ENCODE results near the gene NUDT3.
"Not testable (repeated sequence)": the region's sequence is repeated elsewhere in the genome, so short reads cannot be mapped to it uniquely, and the experiment has no call there.

Gene NUDT3

GRCh38 chr6:34248198-34248726 lies 144.2 kb downstream of the NUDT3 start:
- no peak for DNase-seq

DNA sequence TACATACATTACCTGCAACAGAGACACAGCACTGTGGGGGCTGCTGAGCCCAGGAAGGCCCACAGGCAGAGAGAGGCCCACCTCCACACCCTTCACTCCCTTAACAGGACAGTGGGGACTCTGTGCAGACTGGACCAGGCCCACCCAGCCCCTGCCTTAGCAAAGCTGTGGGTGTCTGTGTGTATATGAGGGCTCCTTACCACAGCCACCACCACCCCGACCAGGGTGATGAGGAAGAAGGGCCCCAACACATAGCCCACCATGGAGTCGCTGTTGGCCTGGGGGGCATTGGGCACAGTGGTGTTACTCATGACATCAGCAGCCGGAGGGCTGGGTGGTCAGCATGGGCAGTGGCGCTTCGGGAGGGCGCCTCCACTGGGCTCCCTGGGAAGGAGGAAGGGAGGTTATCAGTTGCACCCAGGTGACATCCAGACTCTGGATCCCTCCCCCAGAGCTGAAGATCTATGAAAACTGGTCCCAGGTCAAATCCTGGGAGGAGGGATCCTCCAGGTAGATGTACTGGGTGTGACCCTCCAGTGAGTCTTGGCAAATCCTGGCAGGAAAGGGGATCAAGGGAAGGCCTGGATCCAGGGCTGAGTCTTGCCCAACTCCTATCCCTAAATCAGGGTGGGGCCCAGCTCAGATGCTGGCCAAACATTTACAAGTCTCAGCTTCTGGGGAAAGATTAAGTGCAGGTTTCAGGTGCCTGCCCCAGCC lies 144.8 kb downstream of the NUDT3 start:
- DNase-seq: no peak

DNA sequence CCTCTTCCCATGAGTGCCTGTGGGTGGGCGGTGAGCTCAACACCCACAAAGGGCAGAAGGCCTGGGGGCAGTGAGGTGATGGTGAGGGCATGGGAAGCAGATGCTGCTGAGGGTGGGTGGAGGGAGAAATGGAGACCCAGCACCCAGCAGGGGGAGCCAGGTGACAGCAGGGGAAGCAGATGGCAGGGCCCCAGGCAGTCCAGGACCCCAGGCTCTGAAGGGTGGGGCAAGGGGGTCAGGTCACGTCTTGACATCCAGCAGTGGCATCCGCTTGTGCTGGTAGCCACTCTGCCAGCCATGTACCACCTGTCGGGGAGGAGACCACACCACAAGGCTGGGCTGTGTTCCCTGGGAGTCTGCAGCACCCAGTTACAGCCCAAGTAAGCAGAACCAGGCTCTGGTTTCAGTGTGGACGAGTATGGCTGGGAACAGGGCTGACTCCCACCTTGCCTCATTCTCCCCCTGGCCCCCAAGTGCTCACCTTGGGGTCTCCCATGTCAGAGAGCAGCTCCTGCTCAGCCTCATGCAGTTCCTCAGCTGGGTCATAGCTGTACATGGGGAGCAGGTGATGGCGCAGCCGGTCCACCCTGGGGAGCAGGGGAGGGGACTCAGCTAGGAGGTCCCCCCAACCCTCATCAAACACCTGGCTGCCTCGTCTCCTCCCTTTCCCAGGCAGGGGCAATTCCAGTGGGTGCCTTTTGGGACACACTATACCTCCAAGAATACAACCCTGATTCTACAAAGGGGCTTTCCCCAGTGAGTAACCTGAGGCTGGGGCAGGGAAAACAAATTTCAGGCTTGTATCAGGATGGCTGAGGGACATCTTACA lies 145.7 kb downstream of the NUDT3 start:
- DNase-seq: peak; percentile 35

DNA sequence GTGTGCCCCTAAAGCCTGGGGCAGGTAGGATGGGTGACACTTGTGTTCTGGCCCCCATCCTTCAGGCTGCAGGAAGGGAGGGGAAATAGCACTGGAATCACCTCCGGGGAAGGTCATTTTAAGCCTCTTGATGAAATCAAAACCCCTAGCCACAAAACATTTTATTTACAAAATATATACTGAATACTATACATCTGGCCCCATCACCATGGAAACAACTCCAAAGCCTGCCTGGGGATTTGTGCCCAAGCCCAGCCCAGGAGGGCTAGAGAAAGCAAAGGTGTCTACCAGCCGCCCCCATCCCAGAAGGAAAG lies 146.3 kb downstream of the NUDT3 start:
- DNase-seq: no peak

DNA sequence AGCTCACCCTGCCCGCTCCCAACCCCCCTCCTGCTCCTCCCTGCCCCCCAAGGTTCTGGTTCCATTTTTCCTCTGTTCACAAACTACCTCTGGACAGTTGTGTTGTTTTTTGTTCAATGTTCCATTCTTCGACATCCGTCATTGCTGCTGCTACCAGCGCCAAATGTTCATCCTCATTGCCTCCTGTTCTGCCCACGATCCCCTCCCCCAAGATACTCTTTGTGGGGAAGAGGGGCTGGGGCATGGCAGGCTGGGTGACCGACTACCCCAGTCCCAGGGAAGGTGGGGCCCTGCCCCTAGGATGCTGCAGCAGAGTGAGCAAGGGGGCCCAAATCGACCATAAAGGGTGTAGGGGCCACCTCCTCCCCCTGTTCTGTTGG lies 146.7 kb downstream of the NUDT3 start:
- not testable (repeated sequence) for DNase-seq

DNA sequence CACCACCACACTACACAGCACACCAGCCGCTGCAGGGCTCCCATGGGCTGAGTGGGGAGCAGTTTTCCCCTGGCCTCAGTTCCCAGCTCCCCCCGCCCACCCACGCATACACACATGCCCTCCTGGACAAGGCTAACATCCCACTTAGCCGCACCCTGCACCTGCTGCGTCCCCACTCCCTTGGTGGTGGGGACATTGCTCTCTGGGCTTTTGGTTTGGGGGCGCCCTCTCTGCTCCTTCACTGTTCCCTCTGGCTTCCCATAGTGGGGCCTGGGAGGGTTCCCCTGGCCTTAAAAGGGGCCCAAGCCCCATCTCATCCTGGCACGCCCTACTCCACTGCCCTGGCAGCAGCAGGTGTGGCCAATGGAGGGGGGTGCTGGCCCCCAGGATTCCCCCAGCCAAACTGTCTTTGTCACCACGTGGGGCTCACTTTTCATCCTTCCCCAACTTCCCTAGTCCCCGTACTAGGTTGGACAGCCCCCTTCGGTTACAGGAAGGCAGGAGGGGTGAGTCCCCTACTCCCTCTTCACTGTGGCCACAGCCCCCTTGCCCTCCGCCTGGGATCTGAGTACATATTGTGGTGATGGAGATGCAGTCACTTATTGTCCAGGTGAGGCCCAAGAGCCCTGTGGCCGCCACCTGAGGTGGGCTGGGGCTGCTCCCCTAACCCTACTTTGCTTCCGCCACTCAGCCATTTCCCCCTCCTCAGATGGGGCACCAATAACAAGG lies 147.3 kb downstream of the NUDT3 start:
- DNase-seq: not testable (repeated sequence)

DNA sequence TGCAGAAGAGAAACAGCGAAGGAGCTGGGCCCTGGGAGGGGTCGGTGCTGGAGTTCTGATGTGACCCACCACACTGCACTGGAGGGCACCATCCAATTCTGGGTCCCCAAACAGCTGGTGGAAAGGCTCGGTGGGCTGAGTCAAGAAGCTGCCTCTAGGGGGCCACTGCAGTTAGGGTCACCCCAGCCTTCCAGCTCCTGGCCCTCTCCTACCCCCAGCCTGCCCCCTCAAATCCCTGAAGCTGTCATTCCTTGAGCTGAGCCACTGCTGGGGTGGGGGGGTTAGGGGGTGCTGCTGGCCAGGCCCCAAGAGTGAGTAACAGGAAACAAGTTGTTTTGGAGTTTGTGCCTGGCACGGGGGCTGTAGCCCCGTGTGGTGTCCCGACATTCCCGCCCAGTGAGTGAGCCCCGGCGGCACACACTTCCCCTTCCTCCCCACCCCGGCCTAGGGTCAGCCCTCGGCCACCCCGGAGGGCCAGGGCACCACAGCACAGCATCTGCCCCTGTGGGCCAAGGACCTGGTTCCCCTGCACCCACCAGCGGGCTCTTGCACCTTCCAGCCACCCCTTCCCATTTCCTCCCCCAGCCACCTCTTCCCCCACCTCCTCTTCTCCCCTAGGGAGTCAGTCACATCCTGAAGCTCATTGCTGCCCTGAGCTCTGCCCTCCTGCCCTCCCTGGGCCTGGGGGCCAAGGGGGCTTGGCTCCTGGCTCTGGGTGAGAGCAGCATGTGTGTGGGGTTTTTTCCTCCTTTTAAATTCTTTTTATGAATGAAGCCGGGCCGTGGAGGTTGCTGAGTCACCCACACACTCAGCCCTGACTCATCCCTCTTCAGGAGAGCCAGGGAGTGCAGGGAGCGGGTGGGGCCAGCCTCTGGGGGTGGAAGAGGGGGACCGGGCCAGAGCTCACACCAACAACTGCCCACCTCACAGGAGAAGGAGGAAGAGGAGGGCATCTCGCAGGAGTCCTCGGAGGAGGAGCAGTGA lies 148.3 kb downstream of the NUDT3 start:
- DNase-seq: peak; percentile 52

GRCh38 chr6:34243131-34243771 lies 149.2 kb downstream of the NUDT3 start:
- no peak for DNase-seq

DNA sequence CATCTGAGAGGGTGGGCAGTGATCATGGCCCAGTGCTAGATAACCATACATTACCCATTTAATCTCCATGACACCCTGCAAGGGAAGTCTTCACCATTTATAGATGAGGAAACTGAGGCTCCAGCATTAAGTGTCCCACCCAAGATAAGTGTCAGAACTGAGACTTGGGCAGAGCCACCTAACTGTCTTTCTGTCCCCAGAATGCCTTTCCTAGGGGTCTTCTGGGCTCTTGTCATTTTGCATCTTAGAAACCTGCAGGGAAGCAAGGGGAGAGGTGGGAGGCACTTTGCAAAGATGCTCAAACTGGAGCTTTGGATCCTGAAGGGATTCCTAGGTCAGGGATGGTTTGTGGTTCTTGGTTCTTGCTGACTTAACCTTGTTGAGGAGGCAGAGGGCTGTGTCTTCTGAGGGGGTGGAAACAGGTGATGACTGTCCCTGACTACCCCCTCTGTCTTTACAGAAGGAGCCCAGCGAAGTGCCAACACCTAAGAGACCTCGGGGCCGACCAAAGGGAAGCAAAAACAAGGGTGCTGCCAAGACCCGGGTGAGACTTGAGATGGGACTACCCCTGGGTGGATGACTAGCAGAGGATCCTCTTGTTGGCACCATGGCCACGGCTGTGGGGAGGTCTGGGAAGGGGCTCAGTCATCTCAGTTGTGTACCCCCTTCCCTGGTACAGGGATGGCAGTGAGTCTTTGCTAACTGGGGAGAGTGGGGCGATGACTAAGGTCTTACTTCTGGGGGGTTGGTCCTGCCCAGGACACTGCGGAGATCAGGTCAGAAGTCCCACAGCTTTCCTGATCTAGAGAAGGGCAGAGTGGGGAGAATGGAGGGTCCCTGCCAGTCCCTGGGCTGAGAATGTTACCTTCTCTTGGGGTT lies 150.0 kb downstream of the NUDT3 start:
- no peak for DNase-seq

- DNase-seq: no peak
Observed at GRCh38 chr6:34241351-34242215, 150.9 kb downstream of the NUDT3 start.

DNA sequence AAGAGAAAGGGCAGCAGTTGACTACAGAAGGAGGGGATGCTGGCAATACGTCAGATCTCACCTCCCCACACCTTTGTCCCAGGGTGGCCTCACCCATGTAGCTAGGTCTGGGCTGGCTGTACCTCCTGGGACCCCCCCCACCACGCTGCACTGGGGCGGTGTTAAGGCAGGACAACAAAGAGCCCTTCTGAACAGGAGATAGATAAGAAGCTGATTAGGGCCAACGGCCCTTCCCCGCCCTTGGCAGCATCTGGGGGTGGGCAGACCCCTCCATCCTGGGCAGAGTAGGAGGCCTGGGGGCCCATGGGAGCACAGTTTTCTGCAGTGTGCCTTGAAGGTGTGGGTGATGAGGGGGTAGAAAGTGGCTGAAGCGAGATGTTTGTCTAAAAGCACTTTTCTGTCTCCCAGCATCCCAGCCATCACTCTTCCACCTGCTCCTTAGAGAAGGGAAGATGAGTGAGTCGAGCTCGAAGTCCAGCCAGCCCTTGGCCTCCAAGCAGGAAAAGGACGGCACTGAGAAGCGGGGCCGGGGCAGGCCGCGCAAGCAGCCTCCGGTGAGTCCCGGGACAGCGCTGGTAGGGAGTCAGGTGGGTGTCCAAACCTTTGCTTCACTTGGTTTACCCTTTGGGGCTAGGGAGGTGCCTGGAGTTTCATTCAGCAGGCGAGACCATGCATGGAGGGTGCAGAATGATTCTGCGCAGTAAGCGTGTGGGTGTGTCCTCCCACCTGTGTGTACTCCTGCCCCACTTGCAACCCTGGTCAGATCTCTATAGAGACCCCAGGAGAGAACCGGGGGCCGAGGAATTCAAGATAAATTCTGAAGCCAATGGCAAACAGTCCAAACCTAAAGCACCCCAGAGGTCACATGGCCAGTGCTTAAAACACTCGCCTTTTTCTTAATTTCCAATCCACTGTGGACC lies 151.9 kb downstream of the NUDT3 start:
- no peak for DNase-seq

GRCh38 chr6:34239893-34240292 lies 152.6 kb downstream of the NUDT3 start:
- no peak for DNase-seq

GRCh38 chr6:34239500-34239825 lies 153.0 kb downstream of the NUDT3 start:
- no peak for DNase-seq

DNA sequence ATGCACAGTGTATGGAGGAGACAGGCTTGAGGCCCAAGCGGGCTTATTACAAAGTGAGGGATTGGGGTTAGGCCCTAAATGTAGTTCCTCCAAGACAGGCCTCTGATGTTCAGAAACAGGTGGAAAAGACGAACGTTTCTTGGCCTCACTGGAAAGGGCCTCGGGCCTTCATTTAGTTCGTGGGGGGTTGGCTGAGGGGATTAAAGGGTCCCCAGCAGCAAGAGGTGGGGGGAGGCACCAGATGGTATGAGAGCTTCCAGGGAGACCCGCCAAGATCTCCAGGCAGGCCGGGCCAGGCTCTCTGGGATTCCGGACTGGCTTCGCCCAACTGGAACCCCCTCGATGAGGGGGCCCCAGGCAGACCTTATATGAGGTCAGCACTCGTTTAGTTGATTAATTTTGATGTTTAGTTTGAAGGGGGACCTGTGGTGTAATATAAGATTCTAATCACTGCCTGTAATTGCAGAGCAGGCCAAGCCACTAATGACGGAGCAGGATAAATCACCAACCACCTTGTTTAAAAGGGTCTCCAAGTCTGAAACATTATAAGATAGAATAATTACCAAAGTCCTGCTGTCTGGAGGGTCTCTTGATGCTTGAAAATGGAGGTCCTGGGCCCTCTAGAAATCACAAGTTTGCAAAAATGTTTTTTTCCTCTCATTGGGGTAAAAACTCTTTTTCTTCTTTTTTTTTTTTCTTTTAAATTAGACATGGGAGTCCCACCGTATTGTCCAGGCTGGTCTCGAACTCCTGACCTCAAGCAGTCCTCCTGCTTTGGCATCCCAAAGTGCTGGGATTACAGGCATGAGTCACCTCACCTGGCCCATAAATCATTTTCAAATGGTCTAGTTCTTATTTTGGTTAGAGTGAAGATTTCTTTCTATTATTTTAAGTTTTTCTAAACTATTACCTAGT lies 153.6 kb downstream of the NUDT3 start:
- no peak for DNase-seq

GRCh38 chr6:34237722-34238584 lies 154.5 kb downstream of the NUDT3 start:
- peak; percentile 46 for DNase-seq

GRCh38 chr6:34237316-34237721 lies 155.2 kb downstream of the NUDT3 start:
- no peak for DNase-seq
